ENCODE results near the gene RCAN3.
"Not testable (repeated sequence)": the region's sequence is repeated elsewhere in the genome, so short reads cannot be mapped to it uniquely, and the experiment has no call there.

RCAN3 gene

GRCh38 chr1:24491577-24492360 lies 10.9 kb upstream of the RCAN3 start:
- no peaks in the 10 kb centered on the region for H3K36me3 ChIP-seq
- peaks cover 0 to 3% (median 3%) of the 10 kb centered on the region in 3 donors for H3K9me3 ChIP-seq
- H3K27me3 ChIP-seq = peaks cover 0 to 44% of the 10 kb centered on the region in 2 donors
- intact Hi-C loops (cut with DNase I; ENCODE audit: low total_unique reads) = no loop called here
- H3K4me1 ChIP-seq = no peaks in the 10 kb centered on the region
- no peak overlapping the region for H3K27ac ChIP-seq
- DNase-seq = peak in 1 of 2 donors; percentile 27
- H3K4me3 ChIP-seq = no peak overlapping the region
- TF ChIP-seq CTCF (IDR thresholded peaks at IDR 0.05) = no peak

GRCh38 chr1:24492935-24493334 lies 9.7 kb upstream of the RCAN3 start:
- H3K27me3 ChIP-seq = peaks cover 0 to 42% of the 10 kb centered on the region in 2 donors
- intact Hi-C loops (cut with DNase I; ENCODE audit: low total_unique reads); H3K27ac ChIP-seq; H3K9me3 ChIP-seq; H3K4me3 ChIP-seq; H3K36me3 ChIP-seq; H3K4me1 ChIP-seq: not testable (repeated sequence)
- DNase-seq = peak in 1 of 2 donors; percentile 23

- Histone ChIP-seq H3K36me3 (no peaks in the 10 kb centered on the region), H3K4me1 (no peaks in the 10 kb centered on the region), H3K4me3 (no peak overlapping the region), H3K9me3 (peaks cover 0 to 3% (median 3%) of the 10 kb centered on the region in 3 donors), H3K27ac (no peak overlapping the region), H3K27me3 (peaks cover 0 to 42% of the 10 kb centered on the region in 2 donors)
- DNase-seq = no peak
- TF ChIP-seq CTCF (IDR thresholded peaks at IDR 0.05) = no peak
- intact Hi-C loops (cut with DNase I; ENCODE audit: low total_unique reads) = no loop called here
Observed at GRCh38 chr1:24493785-24494184, 8.9 kb upstream of the RCAN3 start.

GRCh38 chr1:24498589-24498988 lies 4.0 kb upstream of the RCAN3 start:
- peaks cover 0 to 19% (median 10%) of the 10 kb centered on the region in 4 donors for H3K4me1 ChIP-seq
- H3K27me3 ChIP-seq = peaks cover 0 to 38% of the 10 kb centered on the region in 2 donors
- H3K9me3 ChIP-seq = no peaks in the 10 kb centered on the region
- H3K27ac ChIP-seq = no peak overlapping the region
- intact Hi-C loops (cut with DNase I; ENCODE audit: low total_unique reads) = no loop called here
- H3K4me3 ChIP-seq = no peak overlapping the region
- no peak for TF ChIP-seq CTCF (IDR thresholded peaks at IDR 0.05)
- DNase-seq = no peak
- H3K36me3 ChIP-seq = no peaks in the 10 kb centered on the region

GRCh38 chr1:24500448-24501048 lies 2.1 kb upstream of the RCAN3 start:
- Histone ChIP-seq H3K9me3 (no peaks in the 10 kb centered on the region), H3K27ac (no peak overlapping the region), H3K27me3 (peaks cover 0 to 41% of the 10 kb centered on the region in 2 donors), H3K36me3 (no peaks in the 10 kb centered on the region), H3K4me1 (peaks cover 0 to 20% (median 10%) of the 10 kb centered on the region in 4 donors), H3K4me3 (no peak overlapping the region)
- no peak for TF ChIP-seq CTCF (IDR thresholded peaks at IDR 0.05)
- intact Hi-C loops (cut with DNase I; ENCODE audit: low total_unique reads) = no loop called here
- no peak for DNase-seq

GRCh38 chr1:24501371-24502064 lies 1.1 kb upstream of the RCAN3 start:
- Histone ChIP-seq H3K9me3 (no peaks in the 10 kb centered on the region), H3K27ac (no peak overlapping the region), H3K36me3 (no peaks in the 10 kb centered on the region), H3K27me3 (peaks cover 0 to 32% of the 10 kb centered on the region in 2 donors), H3K4me1 (peaks cover 0 to 20% (median 10%) of the 10 kb centered on the region in 4 donors), H3K4me3 (peak overlapping the region; percentile 48 to 70)
- intact Hi-C loops (cut with DNase I; ENCODE audit: low total_unique reads) = no loop called here
- TF ChIP-seq CTCF (IDR thresholded peaks at IDR 0.05) = no peak
- DNase-seq = peak in 1 of 2 donors; percentile 45
